Liver (tissue), 9 donors: ENCODE data around the gene CCDC116. TPM values are rescaled to one million over a fixed set of nuclear protein-coding genes. Genes with fewer than 3 reads are reported as not detected.

Experiments
- DNase-seq: peaks from one replicate; pipeline ENCODE4 v3.0.0-alpha.2; 2017; ENCODE audit warnings: low spot score
- H3K27ac ChIP-seq, 2 donors: one replicate each; pipeline ENCODE4 v1.7.0; 2013; ENCODE audit warnings: inconsistent platforms in 2 of 2, low read length in 2 of 2, control low read depth in 1 of 2, low read depth in 1 of 2, mild to moderate bottlenecking in 1 of 2
- H3K27me3 ChIP-seq, 4 donors: one replicate each; pipeline versions ENCODE4 v1.6.1 to v1.7.0; 2013; ENCODE audit warnings: low read length in 3 of 4, inconsistent platforms in 1 of 4, mild to moderate bottlenecking in 1 of 4, moderate library complexity in 1 of 4; ENCODE audit not compliant: control insufficient read depth in 4 of 4, insufficient read depth in 4 of 4
- H3K36me3 ChIP-seq, 4 donors: one replicate each; pipeline versions ENCODE4 v1.6.1 to v1.7.0; 2013; ENCODE audit warnings: low read length in 3 of 4, mild to moderate bottlenecking in 3 of 4, low read depth in 1 of 4, moderate library complexity in 1 of 4; ENCODE audit not compliant: control insufficient read depth in 4 of 4, insufficient read depth in 3 of 4
- H3K4me1 ChIP-seq, 4 donors: one replicate each; pipeline versions ENCODE4 v1.6.1 to v1.7.0; 2013; ENCODE audit warnings: low read length in 3 of 4, mild to moderate bottlenecking in 3 of 4, moderate library complexity in 1 of 4; ENCODE audit not compliant: control insufficient read depth in 4 of 4, insufficient read depth in 4 of 4
- H3K4me3 ChIP-seq, 3 donors: one replicate each; pipeline versions ENCODE4 v1.6.1 to v1.7.0; 2013; ENCODE audit warnings: low read length in 3 of 3, control low read depth in 1 of 3, low read depth in 1 of 3, mild to moderate bottlenecking in 1 of 3
- H3K9ac ChIP-seq, 2 donors: one replicate each; pipeline ENCODE4 v1.7.0; 2013; ENCODE audit warnings: low read length in 2 of 2, mild to moderate bottlenecking in 2 of 2, moderate library complexity in 2 of 2, control low read depth in 1 of 2, low read depth in 1 of 2
- H3K9me3 ChIP-seq, 4 donors: one replicate each; pipeline versions ENCODE4 v1.6.1 to v1.7.0; 2013; ENCODE audit warnings: low read length in 3 of 4; ENCODE audit not compliant: control insufficient read depth in 4 of 4
- EGR1 ChIP-seq, 2 donors: IDR thresholded peaks; 2 replicates each; pipeline ENCODE4 v1.6.1; 2016 to 2018; ENCODE audit warnings: antibody characterized with exemption in 2 of 2, low read depth in 2 of 2
- FOXA2 ChIP-seq: IDR thresholded peaks from 2 replicates; pipeline ENCODE4 v1.6.1; 2016; ENCODE audit warnings: antibody characterized with exemption
- GABPA ChIP-seq, 2 donors: IDR thresholded peaks in 1 of 2; conservative IDR thresholded peaks in 1 of 2; 2 replicates each; pipeline ENCODE4 v1.6.1; 2016; ENCODE audit warnings: antibody characterized with exemption in 2 of 2, mild to moderate bottlenecking in 1 of 2, moderate library complexity in 1 of 2
- HNF4G ChIP-seq: IDR thresholded peaks from 2 replicates; pipeline ENCODE4 v1.6.1; 2016; ENCODE audit warnings: antibody characterized with exemption
- JUND ChIP-seq, 2 donors: IDR thresholded peaks; 2 replicates each; pipeline ENCODE4 v1.6.1; 2016; ENCODE audit warnings: antibody characterized with exemption in 2 of 2
- NR2F2 ChIP-seq: IDR thresholded peaks from 2 replicates; pipeline ENCODE4 v1.6.1; 2016; ENCODE audit warnings: antibody characterized with exemption
- RAD21 ChIP-seq, 2 donors: IDR thresholded peaks; 2 replicates each; pipeline ENCODE4 v1.6.1; 2016; ENCODE audit warnings: antibody characterized with exemption in 2 of 2, mild to moderate bottlenecking in 2 of 2
- SP1 ChIP-seq: IDR thresholded peaks from 2 replicates; pipeline ENCODE4 v1.6.1; 2018; ENCODE audit warnings: antibody characterized with exemption, mild to moderate bottlenecking
- TAF1 ChIP-seq: conservative IDR thresholded peaks from 2 replicates; pipeline ENCODE4 v1.6.1; 2016; ENCODE audit warnings: antibody characterized with exemption, mild to moderate bottlenecking
- WGBS: extraction: QIAGEN DNeasy Blood & Tissue Kit; methylation state at CpG from one replicate; pipeline ENCODE4 v1.1.7; 2013; 5-methylcytosine and 5-hydroxymethylcytosine counted together
- polyA plus RNA-seq, 2 donors: library from polyadenylated mRNA; stranded (reverse) in 1 of 2; unstranded in 1 of 2; fragments of 200-250 nt in 1 of 2; fragments of >200 nt in 1 of 2; fragmentation: Nextera tagmentation in 1 of 2; extraction: Ambion mirVana in 1 of 2; gene quantifications; one replicate each; pipeline versions ENCODE4 v1.2.1 to v1.2.3, GENCODE V29; 2013 to 2015
- total RNA-seq, 2 donors: library from RNA; depleted of rRNA; stranded (reverse); fragments of >200 nt; gene quantifications; one replicate each; pipeline ENCODE4 v1.2.3, GENCODE V29; 2014
- TF ChIP-seq, protein P1 (sequence below): IDR thresholded peaks from 2 replicates; pipeline ENCODE4 v1.6.1; 2016; ENCODE audit warnings: antibody characterized with exemption
- TF ChIP-seq, protein P2 (sequence below): IDR thresholded peaks from 2 replicates; pipeline ENCODE4 v1.6.1; 2016; ENCODE audit warnings: antibody characterized with exemption
- TF ChIP-seq, protein P3 (sequence below): fragments of 150-350 bp; IDR thresholded peaks from 2 replicates; pipeline ENCODE4 v1.5.1; 2017; ENCODE audit warnings: improper control_type of control experiment, low read depth, low read length; ENCODE audit not compliant: missing input control
- TF ChIP-seq, protein P4 (sequence below): IDR thresholded peaks from 2 replicates; pipeline ENCODE4 v1.6.1; 2016; ENCODE audit warnings: antibody characterized with exemption
- donor health status: healthy.
- donor health status: healthy.
- donor health status: healthy.
- donor health status: healthy.
- donor health status: healthy.

The CCDC116 gene
- total and polyA plus RNA-seq, 4 donors = 0.05 to 0.08 (median 0.05) TPM; not detected in 1

DNA sequence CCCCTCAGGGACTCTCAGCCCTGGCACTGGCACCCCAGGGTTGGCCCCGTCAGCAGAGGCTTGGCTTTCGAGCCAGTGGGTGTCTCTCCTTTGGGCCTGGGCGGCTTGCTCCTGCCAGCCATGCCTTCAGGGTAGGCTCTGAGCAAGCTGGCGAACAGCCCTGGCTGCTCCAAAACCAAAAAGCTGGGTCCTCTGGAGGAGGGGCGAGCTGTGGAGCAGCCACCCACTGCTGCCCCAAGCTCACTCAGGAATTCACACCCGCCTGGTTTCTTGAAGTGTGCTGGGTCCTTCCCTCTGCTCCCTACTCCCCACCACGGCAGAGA lies 9.0 kb upstream of the CCDC116 start:
- Histone ChIP-seq H3K9me3 (no peaks in the 10 kb centered on the region), H3K9ac (no peak overlapping the region), H3K4me3 (no peak overlapping the region), H3K27me3 (no peaks in the 10 kb centered on the region), H3K4me1 (peaks cover 2 to 22% (median 15%) of the 10 kb centered on the region in 4 donors), H3K36me3 (peaks cover 0 to 12% (median 2%) of the 10 kb centered on the region in 4 donors), H3K27ac (no peak overlapping the region)
- no peak for DNase-seq
- WGBS = 93% methylated on average over 7 of the region's 7 CpGs
- no peak for TF ChIP-seq RAD21 (IDR thresholded peaks at IDR 0.05)
- TF ChIP-seq SP1 = no peak
- TF ChIP-seq TAF1 = no peak
- TF ChIP-seq, protein P1, sequence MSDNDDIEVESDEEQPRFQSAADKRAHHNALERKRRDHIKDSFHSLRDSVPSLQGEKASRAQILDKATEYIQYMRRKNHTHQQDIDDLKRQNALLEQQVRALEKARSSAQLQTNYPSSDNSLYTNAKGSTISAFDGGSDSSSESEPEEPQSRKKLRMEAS = no peak
- no peak for TF ChIP-seq GABPA (IDR thresholded peaks at IDR 0.05 in 1 of 2, conservative IDR thresholded peaks at IDR 0.05 in 1 of 2)
- TF ChIP-seq, protein P2, sequence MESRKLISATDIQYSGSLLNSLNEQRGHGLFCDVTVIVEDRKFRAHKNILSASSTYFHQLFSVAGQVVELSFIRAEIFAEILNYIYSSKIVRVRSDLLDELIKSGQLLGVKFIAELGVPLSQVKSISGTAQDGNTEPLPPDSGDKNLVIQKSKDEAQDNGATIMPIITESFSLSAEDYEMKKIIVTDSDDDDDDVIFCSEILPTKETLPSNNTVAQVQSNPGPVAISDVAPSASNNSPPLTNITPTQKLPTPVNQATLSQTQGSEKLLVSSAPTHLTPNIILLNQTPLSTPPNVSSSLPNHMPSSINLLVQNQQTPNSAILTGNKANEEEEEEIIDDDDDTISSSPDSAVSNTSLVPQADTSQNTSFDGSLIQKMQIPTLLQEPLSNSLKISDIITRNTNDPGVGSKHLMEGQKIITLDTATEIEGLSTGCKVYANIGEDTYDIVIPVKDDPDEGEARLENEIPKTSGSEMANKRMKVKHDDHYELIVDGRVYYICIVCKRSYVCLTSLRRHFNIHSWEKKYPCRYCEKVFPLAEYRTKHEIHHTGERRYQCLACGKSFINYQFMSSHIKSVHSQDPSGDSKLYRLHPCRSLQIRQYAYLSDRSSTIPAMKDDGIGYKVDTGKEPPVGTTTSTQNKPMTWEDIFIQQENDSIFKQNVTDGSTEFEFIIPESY = no peak
- TF ChIP-seq FOXA2 = no peak
- TF ChIP-seq, protein P3, sequence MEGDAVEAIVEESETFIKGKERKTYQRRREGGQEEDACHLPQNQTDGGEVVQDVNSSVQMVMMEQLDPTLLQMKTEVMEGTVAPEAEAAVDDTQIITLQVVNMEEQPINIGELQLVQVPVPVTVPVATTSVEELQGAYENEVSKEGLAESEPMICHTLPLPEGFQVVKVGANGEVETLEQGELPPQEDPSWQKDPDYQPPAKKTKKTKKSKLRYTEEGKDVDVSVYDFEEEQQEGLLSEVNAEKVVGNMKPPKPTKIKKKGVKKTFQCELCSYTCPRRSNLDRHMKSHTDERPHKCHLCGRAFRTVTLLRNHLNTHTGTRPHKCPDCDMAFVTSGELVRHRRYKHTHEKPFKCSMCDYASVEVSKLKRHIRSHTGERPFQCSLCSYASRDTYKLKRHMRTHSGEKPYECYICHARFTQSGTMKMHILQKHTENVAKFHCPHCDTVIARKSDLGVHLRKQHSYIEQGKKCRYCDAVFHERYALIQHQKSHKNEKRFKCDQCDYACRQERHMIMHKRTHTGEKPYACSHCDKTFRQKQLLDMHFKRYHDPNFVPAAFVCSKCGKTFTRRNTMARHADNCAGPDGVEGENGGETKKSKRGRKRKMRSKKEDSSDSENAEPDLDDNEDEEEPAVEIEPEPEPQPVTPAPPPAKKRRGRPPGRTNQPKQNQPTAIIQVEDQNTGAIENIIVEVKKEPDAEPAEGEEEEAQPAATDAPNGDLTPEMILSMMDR = no peak

DNA sequence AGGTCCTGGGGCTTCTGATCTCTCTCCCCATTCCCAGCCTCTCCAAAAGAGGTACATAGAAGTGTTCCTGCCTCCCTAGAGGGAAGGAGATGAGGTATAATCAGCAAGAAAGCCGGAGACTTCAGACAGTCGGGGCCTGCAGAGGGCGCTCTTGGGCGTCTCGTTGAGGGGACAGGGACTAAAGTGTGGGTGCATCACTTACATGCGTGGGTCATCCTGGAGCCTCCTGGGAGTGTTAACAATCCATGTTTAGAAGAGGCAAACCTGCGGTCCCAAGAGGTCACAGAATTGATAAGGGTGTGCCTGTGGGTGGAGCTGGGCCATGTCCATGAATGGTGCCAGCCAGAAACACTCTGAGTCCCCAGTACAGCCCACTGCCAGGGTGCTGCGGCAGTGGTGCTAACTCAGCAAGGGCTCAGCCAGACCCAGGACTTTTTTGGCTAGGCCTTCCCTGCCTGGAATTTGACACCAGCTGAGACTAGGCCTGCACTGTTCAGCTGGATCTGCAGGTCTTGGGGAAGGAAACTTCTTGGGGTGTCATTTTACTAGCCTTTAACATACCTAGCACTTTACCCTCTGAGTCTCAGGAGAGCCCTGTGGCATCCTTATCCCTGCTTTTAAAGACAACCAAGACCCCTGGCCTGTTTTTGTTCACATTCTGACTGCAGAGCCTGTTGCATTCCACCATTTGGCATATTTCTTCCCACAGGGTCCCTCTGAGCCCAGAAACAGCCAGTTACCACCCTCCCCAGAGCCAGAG lies 8.3 kb upstream of the CCDC116 start:
- DNase-seq = no peak

More for the DNA sequence above, 8.3 kb upstream of the CCDC116 start:
- WGBS = 56% methylated on average over 8 of the region's 8 CpGs
- Histone ChIP-seq H3K36me3 (peaks cover 0 to 12% (median 2%) of the 10 kb centered on the region in 4 donors), H3K4me1 (peaks cover 8 to 28% (median 18%) of the 10 kb centered on the region in 4 donors), H3K27me3 (no peaks in the 10 kb centered on the region), H3K9me3 (no peaks in the 10 kb centered on the region), H3K9ac (no peak overlapping the region), H3K27ac (no peak overlapping the region), H3K4me3 (no peak overlapping the region)
- TF ChIP-seq NR2F2 (no peak), HNF4G (no peak), RAD21 (IDR thresholded peaks at IDR 0.05) (no peak), JUND (IDR thresholded peaks at IDR 0.05) (no peak), SP1 (no peak), EGR1 (IDR thresholded peaks at IDR 0.05; ENCODE audit: low read depth in 2 of 2) (no peak)
- TF ChIP-seq, protein P4, sequence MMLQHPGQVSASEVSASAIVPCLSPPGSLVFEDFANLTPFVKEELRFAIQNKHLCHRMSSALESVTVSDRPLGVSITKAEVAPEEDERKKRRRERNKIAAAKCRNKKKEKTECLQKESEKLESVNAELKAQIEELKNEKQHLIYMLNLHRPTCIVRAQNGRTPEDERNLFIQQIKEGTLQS = no peak
